Hematopoietic multipotent progenitor cell treated with erythropoietin and hydrocortisone succinate and interleukin-3 and kit ligand, for 8 days (in vitro differentiated cells): ENCODE measurements around the gene TAF1D.

Experiments
- DNase-seq: peaks from one replicate; pipeline ENCODE4 v3.0.0-alpha.2; 2015

Gene TAF1D

DNA sequence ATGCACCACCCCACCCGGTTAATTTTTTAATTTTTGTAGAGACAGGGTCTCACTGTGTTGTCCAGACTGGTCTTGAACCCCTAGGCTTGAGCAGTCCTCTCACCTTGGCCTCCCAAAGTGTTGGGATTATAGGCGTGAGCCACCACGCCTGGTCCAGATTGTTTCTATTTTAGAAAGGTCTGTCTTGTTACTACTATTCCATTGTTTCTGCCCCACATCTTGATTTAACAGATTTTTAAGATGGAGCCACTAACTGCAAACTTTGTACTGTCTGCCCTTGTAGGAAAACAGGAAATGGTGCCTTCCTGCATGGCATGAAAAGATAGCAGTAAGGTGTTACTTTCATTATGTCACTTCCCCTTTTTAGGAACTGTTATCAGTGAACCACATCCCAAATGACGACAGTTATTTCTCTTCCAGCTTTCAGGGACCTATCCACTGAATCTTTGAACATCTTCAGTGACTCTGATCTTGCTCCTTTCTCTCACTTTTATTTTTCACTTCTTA is 23.2 kb downstream of the TAF1D start:
- peak; percentile 86 for DNase-seq

DNA sequence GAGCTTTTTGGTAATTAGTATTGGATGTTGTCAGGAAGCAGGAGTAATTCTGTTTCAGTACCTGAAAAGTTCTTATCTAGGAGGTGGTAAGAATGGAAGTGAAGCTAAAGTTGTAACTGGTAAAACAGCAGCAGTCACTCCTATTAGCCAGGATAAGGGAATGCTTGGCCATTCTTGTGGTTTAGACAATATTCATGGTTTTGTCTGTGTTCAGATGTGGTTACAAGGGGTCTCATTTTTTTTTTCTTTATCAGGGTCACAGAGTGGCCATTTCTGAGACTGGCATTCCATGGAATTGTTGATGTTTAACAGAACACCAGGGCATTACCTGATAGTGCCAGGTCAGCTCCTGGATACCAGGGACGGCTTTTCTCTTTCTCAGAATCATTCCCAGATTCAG is 23.8 kb downstream of the TAF1D start:
- DNase-seq, result no peak

DNA sequence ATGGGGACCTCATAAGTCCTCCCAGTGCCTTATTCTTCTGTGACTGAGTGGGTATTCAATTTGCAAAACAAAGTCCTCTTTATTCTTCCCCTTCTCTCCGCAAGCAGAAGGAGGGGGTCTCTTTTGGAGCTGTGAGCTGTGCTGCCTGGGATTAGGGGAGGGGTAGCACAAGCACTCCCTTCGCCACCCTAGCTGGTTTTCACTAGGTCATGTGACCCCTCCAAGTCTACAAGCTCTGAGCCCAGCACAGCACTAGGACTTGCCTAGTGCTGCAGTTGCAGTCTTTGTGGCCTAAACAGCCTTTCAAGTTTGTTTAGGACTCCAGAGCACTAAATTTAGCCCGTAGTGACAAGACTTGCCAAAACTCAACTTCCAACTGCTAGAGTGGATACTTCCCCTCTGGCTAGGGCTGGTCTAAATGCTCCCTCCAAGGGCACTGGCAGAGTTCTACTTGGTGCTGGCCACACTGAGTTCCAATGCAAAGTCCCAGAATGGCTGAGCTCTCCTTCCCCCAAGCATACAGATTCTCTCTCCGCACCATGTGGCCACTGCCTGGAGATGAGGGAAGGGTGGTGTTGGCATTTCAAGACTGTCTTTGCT is 25.4 kb downstream of the TAF1D start:
- no peak for DNase-seq

DNA sequence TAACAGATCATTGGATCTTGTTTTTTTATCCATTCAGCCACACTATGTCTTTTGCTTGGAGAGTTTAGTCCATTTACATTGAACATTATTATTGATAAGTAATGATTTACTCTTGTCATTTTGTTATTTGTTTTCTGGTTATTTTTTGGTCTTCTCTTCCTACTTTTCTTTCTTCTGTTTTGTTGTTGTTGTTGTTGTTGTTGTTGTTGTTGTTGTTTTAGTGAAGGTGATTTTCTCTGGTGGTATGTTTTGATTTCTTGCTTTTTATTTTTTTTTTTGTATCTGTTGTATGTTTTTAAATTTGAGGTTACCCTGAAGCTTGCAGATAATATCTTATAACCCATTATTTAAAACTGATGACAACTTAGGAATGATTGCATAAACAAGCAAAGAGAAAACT is 28.6 kb downstream of the TAF1D start:
- no peak for DNase-seq

DNA sequence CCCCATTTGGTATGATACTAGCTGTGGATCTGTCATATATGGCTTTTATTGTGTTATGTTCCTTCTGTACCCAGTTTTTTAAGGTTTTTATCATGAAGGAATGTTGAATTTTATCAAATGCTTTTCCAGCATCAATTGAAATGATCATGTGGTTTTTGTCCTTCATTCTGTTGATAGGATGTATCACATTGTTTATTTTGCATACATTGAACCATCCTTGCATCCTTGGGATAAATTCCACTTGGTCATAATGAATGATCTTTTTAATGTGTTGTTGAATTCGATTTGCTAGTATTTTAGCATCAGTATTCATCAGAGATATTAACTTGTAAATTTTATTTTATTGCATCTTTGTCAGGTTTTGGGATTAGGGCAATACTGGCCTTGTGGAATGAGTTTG is 31.1 kb downstream of the TAF1D start:
- DNase-seq, result no peak

DNA sequence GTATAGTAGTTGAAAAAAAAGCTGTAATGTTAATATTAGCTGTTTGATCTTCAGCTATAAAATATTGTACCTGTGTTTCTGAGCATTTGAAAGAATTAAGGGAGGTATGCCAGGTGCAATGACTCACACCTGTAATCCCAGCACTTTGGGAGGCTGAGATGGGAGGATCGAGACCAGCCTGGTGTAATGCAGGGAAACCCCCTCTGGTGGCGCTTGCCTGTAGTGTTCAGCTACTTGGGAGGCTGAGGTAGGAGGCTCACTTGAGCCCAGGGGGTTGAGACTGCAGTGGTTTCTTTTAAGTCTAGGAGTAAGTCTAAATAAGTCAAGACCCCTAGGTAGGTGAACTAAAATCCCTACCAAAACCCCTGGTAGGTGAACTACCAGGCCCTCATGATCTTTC is 37.1 kb downstream of the TAF1D start:
- no peak for DNase-seq

DNA sequence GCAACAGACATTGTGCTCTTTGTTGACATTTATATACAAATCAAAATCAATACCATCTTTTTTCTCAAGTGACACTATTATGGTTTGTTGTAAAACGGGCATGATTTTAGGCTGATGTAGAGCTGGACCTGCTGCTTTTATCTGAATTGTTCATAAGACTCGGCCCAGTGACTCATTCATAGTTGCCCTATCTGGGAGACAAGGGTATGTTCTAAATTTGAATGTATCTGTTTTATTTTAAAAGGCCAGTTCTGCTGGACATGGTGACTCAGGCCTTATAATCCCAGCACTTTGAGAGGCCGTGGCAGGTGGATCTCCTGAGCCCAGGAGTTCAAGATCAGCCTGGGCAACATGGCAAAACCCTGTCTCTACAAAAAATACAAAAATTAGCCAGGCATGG is 40.5 kb downstream of the TAF1D start:
- no peak for DNase-seq

DNA sequence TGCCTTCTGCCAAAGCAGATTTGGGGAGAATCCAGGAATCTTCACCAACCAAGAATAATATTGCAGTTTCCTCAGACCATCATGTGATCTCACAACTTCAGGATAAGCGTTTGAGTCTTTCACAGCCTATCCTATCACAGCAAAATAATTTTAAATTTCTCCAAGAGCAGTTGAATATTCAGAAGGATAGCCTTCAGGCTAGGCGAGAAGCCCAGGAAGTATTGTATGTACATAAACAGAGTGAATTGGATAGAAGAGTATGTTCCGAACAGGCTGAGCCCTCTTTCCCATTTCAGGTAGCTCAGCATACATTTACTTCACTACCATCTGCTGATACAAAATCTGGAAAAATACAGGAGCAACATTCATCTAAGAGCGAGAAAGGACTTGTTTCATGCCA is 43.7 kb downstream of the TAF1D start:
- DNase-seq, result no peak

DNA sequence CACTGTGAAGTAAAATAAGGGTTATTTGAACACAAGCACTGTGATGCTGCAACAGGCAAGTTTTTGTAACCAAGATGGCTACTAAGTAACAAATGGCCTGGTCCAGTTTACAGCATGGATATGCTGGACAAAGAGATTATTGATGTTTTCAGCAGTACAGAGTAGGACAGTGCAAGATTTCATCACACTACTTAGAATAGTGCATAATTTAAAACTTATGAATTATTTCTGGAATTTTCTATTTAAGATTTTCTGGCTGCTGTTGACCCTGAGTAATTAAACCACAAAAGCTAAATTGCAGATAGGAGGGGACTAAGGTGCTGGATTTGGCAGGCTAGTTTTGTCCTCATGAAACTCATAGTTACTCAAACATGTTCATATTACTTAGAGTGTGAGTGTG is 46.7 kb downstream of the TAF1D start:
- DNase-seq, result no peak

DNA sequence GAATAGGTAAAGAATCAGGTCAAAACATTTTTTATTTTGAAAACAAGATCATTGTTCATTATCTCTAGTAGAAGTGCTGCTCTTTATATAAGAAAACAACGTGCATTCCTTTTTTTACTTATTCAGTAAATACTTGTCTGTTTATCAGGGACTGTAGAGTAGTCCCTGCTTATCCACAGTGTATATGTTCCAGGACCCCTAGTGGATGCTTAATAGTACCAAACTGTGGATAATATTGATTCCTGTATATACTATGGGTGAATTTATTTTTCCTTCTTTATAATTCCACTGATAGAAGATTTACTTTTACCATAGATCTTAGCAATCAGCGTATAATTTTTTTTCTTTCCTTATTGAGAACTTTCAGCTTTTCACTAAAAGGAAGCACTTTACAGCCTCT is 47.2 kb downstream of the TAF1D start:
- DNase-seq, result no peak

DNA sequence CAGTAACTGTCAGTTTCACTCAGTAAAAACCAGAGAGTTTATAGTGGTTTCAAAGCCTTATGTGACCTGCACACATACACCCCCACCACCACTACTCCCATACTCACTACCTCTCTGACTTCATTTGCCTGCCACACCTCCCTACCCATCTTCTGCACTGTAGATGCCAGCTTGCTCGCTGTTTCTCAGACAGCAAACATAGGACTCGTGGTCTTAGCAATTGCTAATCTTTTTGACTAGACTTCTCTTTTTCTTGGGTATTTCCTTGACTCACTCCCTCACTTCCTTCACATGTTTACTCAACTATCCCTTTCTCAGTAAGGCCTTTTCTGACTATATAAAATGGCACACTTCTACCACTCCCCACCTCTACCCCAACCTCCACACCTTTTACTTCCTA is 52.1 kb downstream of the TAF1D start:
- DNase-seq, result no peak

DNA sequence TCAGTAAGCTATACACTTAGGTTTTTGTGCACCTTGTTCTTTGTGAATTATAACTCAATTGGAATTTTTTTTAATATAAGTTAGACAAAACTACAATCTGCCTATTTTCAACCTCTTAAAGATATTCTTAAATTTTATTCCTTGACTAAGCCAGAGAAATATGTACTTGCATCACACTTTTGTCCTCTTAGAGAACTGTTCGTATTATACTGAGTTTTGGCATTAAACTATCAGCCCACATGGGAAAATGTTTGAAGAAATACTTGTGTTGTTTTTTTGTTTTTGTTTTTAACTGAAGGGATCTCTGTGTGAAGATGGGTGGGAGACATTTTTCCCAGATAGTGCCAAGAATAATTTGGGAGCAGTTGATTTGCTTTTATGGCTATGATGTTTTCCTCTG is 54.5 kb downstream of the TAF1D start:
- no peak for DNase-seq

DNA sequence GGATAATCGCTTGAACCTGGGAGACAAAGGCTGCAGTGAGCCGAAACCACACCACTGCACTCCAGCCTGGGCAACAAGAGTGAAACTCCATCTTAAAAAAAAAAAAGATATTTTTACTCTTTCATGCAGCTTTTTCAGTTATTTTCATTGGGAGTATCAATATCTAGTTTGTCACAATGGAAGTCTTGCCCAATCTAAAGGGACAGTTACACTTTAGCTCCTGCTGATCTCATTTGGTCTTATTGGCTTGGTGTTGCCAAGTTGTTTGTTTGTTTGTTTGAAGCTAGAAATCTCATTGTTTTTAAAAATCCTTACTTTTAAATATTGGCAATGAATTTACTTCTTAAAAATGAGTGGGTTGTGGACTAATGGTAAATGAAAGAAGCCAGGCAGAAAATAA is 55.1 kb downstream of the TAF1D start:
- no peak for DNase-seq
